Sigmoid colon (tissue), 7 donors: ENCODE measurements around the gene EME2. TPM values are rescaled to one million over a fixed set of nuclear protein-coding genes. Genes with fewer than 3 reads are reported as not detected.
"Not testable (repeated sequence)": the region's sequence is repeated elsewhere in the genome, so short reads cannot be mapped to it uniquely, and the experiment has no call there.

Experiments used
- DNase-seq: peaks from one replicate; pipeline ENCODE4 v3.0.0-alpha.2; 2019
- H3K27ac ChIP-seq, 4 donors: fragments of 200-600 bp; sonication (generic); one replicate each; pipeline ENCODE4 v1.5.1; 2016 to 2019; ENCODE audit warnings: mild to moderate bottlenecking in 1 of 4
- H3K27me3 ChIP-seq, 3 donors: fragments of 200-600 bp; sonication (generic); one replicate each; pipeline ENCODE4 v1.5.1; 2019; ENCODE audit warnings: mild to moderate bottlenecking in 1 of 3
- H3K36me3 ChIP-seq, 4 donors: fragments of 200-600 bp; sonication (generic); one replicate each; pipeline ENCODE4 v1.5.1; 2016 to 2019
- H3K4me1 ChIP-seq, 4 donors: fragments of 200-600 bp; sonication (generic); one replicate each; pipeline ENCODE4 v1.5.1; 2017 to 2019
- H3K4me3 ChIP-seq, 4 donors: fragments of 200-600 bp; sonication (generic); one replicate each; pipeline ENCODE4 v1.5.1; 2017 to 2019; ENCODE audit warnings: mild to moderate bottlenecking in 2 of 4, moderate library complexity in 1 of 4
- H3K9me3 ChIP-seq, 4 donors: fragments of 200-600 bp in 3 of 4; sonication (generic) in 3 of 4; one replicate each; pipeline versions ENCODE4 v1.5.1 to v1.6.1; 2013 to 2019
- EP300 ChIP-seq, 4 donors: sonication (generic); formaldehyde crosslinking; IDR thresholded peaks; one replicate each; pipeline ENCODE4 v1.6.1; 2017; ENCODE audit warnings: antibody characterized with exemption in 4 of 4
- POLR2A ChIP-seq, 2 donors: fragments of 450-650 bp; IDR thresholded peaks; one replicate each; pipeline ENCODE4 v1.6.1; 2016; ENCODE audit warnings: antibody characterized with exemption in 2 of 2, mild to moderate bottlenecking in 2 of 2, moderate library complexity in 2 of 2
- POLR2AphosphoS5 ChIP-seq, 4 donors: sonication (generic); formaldehyde crosslinking; IDR thresholded peaks; one replicate each; pipeline ENCODE4 v1.6.1; 2017; ENCODE audit warnings: antibody characterized with exemption in 4 of 4
- WGBS, 2 donors: extraction: QIAGEN DNeasy Blood & Tissue Kit; methylation state at CpG; one replicate each; pipeline ENCODE4 v1.1.7; 2013; 5-methylcytosine and 5-hydroxymethylcytosine counted together
- intact Hi-C: fragments of 100-400 bp; cut with DNase I; formaldehyde crosslinking; loops from one replicate; pipeline ENCODE4 v1.15.1; 2023
- polyA plus RNA-seq, 3 donors: library from polyadenylated mRNA; stranded (reverse); fragments of 200-250 nt; gene quantifications; one replicate each; pipeline ENCODE4 v1.2.3, GENCODE V29; 2013
- total RNA-seq, 4 donors: library from RNA; depleted of rRNA; stranded (reverse); fragments of >200 nt; gene quantifications; one replicate each; pipeline ENCODE4 v1.1.0, GENCODE V29; 2016
- TF ChIP-seq, protein P1 (sequence below), 4 experiments: fragments of 450-650 bp in 3 of 4; fragments of 200-600 bp in 1 of 4; IDR thresholded peaks; one replicate each; pipeline ENCODE4 v1.5.1; 2016 to 2019; ENCODE audit warnings: antibody characterized with exemption in 4 of 4, mild to moderate bottlenecking in 3 of 4, moderate library complexity in 2 of 4
- donor health status: healthy with polysubstance abuse.
- donor health status: Bipolar disorder and iron deficiency.
- donor health status: healthy.

The EME2 gene
- total and polyA plus RNA-seq, 7 donors, result 1.8 to 17.1 (median 5.2) TPM

DNA sequence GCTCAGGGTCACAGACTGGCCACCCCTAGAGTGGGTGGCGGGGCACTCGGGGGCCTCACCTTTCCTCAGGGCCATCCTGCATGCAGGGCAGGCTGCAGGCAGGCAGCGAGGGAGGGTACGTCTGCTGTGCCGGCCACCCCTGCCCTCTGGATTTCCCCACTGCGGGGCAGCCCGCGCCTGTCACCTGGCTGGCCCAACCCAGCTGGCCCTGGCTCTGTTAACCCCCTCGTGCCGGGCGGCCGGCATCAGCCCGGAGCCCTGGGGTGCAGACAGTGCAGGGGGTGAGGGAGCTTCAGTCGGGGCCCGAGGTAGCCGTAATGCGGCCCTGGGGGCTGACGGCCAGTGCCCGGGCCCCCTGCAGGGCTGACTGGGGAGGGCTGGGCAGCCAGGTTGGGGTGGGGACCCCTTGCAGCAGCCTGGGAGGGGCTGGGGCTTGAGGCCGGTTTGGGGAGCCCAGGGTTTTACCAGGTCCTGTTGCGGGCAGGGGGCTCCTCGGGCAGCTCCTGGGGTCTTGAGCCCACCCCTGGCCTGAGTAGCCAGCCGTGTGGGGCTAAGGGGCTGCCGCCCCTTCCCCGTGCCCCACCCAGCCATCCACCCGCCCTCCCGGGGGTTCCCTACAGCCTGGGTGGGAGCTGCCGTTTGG, 21.1 kb downstream of the EME2 start, which contains the start of gene IGFALS:
Gene IGFALS, minus strand, starts transcription at position 128 of the 643 bp plus-strand sequence. Its CDS starts 53 bp downstream, at position 75.
- no peaks in the 10 kb centered on the region for H3K27me3 ChIP-seq
- DNase-seq, result no peak
- peaks cover 0 to 28% (median 9%) of the 10 kb centered on the region in 4 donors for H3K36me3 ChIP-seq
- no peak within 1 kb of the TSS for H3K4me3 ChIP-seq
- intact Hi-C loops, result no loop called here
- H3K27ac ChIP-seq, result no peak within 1 kb of the TSS
- TF ChIP-seq, protein P1, sequence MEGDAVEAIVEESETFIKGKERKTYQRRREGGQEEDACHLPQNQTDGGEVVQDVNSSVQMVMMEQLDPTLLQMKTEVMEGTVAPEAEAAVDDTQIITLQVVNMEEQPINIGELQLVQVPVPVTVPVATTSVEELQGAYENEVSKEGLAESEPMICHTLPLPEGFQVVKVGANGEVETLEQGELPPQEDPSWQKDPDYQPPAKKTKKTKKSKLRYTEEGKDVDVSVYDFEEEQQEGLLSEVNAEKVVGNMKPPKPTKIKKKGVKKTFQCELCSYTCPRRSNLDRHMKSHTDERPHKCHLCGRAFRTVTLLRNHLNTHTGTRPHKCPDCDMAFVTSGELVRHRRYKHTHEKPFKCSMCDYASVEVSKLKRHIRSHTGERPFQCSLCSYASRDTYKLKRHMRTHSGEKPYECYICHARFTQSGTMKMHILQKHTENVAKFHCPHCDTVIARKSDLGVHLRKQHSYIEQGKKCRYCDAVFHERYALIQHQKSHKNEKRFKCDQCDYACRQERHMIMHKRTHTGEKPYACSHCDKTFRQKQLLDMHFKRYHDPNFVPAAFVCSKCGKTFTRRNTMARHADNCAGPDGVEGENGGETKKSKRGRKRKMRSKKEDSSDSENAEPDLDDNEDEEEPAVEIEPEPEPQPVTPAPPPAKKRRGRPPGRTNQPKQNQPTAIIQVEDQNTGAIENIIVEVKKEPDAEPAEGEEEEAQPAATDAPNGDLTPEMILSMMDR (IDR thresholded peaks at IDR 0.05), result no peak
- TF ChIP-seq POLR2AphosphoS5 (IDR thresholded peaks at IDR 0.05), result no peak
- no peak for TF ChIP-seq POLR2A (IDR thresholded peaks at IDR 0.05)
- no peak for TF ChIP-seq EP300 (IDR thresholded peaks at IDR 0.05)
- no peaks in the 10 kb centered on the region for H3K9me3 ChIP-seq
- WGBS, 2 donors, result 20 to 64% methylated on average over 28 of the region's 28 CpGs
- no peaks in the 10 kb centered on the region for H3K4me1 ChIP-seq

DNA sequence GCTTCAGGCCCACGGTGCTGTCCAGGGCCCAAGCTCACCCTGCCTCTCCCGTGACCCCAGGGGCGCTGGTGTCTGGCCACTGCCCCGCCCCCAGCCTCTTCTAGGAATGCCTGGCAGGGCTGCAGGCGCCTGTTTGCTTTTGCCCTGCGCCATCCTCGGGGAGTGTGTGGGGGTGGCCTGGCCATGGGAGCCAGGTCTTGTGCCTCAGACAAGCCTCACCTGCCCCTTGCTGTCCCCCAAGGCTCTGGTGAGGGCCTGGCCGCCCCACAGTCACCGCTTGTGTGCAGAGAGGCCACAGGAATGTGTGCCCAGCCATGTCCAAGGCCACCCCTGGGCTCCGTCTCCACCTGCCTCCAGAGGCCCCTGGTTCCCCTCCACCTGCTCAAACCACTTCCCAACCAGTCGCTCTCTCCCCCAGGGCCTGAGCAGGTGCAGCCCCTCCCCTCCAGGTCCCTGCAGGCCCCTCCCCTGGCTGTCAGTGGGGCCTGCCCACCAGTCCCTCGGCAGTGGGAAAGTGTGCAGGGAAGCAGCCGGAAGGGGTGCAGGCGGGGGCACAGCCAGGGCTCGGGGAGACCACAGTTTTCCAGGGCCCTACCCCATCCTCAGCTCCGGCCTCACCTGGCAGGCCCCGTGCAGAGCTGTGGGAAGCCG, 21.7 kb downstream of the EME2 start:
- WGBS, 2 donors, result 31 to 63% methylated on average over 18 of the region's 18 CpGs
- Histone ChIP-seq H3K27me3 (no peaks in the 10 kb centered on the region), H3K4me1 (no peaks in the 10 kb centered on the region), H3K36me3 (peaks cover 0 to 21% (median 4%) of the 10 kb centered on the region in 4 donors), H3K9me3 (no peaks in the 10 kb centered on the region), H3K4me3 (no peak overlapping the region), H3K27ac (no peak overlapping the region)
- DNase-seq, result peak; percentile 62
- no peak for TF ChIP-seq EP300 (IDR thresholded peaks at IDR 0.05)
- no peak for TF ChIP-seq POLR2AphosphoS5 (IDR thresholded peaks at IDR 0.05)
- TF ChIP-seq POLR2A (IDR thresholded peaks at IDR 0.05), result no peak
- TF ChIP-seq, protein P1 (IDR thresholded peaks at IDR 0.05), result no peak
- intact Hi-C loops, result no loop called here

DNA sequence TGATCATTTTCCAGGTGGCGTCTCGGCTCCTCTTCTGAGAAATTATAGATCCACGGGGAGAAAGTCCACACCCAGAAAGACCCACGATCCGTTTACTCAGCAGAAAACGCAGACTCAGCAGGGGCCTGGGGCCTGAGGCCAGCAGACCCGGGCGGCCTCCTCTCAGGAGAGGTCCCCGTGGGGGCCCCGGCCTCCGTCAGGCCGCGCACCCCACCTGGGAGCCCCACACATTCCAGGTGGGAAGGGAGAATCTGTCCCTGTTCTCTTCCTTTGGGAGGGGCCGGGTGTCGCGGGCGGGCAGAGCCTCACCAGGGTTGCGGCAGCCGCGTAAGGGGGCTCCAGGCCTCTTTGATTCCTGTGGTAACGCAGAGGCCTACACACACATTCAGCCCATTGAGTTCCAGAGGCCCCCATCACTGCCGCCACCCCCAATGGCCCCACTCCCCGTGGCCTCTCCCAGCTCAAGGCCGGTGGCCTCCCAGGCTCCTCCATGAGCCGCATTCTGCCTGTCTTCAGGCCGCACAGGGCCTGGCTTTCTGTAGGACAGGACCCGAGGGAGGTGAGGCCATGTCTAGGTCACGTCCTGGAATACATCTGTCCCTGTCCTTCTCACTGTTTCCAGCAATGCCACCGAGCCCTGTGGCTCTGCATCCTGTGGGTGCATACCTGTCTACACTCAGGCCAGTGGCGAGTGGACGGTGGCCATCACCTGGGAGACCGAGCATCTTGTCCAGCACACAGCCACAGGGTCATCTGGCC, 22.5 kb downstream of the EME2 start:
- no peaks in the 10 kb centered on the region for H3K27me3 ChIP-seq
- H3K9me3 ChIP-seq, result no peaks in the 10 kb centered on the region
- TF ChIP-seq EP300 (IDR thresholded peaks at IDR 0.05) (no peak), POLR2AphosphoS5 (IDR thresholded peaks at IDR 0.05) (no peak), POLR2A (IDR thresholded peaks at IDR 0.05) (no peak)
- TF ChIP-seq, protein P1 (IDR thresholded peaks at IDR 0.05), result no peak
- no peak overlapping the region for H3K27ac ChIP-seq
- H3K4me1 ChIP-seq, result no peaks in the 10 kb centered on the region
- DNase-seq, result no peak
- peaks cover 0 to 15% (median 0%) of the 10 kb centered on the region in 4 donors for H3K36me3 ChIP-seq
- 83 to 85% methylated on average over 32 of the region's 32 CpGs for WGBS, 2 donors
- intact Hi-C loops, result no loop called here
- H3K4me3 ChIP-seq, result no peak overlapping the region

DNA sequence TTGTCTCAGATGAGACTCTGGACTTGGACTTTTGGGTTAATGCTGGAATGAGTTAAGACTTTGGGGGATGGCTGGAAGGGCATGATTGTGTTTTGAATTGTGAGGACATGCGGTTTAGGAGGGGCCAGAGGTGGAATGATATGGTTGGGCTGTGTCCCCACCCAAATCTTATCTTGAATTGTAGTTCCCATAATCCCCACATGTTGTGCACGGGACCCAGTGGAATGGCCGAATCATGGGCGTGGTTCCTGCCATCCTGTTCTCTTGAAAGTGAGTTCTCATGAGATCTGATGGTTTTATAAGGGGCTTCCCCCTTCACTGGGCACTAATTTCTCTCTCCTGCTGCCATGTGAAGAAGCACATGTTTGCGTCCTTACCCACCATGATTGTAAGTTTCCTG, 26.7 kb downstream of the EME2 start:
- H3K27ac ChIP-seq, DNase-seq, H3K4me1 ChIP-seq, H3K4me3 ChIP-seq, H3K27me3 ChIP-seq, H3K36me3 ChIP-seq, intact Hi-C loops, H3K9me3 ChIP-seq: not testable (repeated sequence)
- whole genome bisulfite sequencing, 2 donors, result 72 to 86% methylated on average over 5 of the region's 5 CpGs

DNA sequence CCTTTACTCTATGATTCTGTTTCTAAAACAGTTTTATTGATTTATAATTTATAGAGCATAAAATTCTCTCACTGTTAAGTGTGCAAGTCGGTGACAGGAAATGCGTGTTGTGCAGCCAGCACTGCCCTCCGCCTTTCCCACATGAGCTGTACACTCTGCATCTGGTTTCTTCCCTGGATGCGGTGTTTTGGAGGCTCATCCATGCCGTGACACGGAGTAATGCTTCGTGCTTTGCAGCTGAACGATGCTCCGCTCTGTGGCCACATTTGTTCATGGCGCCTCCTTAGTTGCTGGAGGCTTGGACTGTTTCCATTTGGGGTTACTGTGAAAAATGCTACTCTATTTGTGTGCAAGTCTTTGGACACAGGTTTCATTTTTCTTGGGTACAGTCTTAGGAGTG, 28.1 kb downstream of the EME2 start:
- intact Hi-C loops, result no loop called here
- H3K9me3 ChIP-seq, result no peaks in the 10 kb centered on the region
- 79 to 82% methylated on average over 10 of the region's 10 CpGs for WGBS, 2 donors
- no peak overlapping the region for H3K4me3 ChIP-seq
- TF ChIP-seq, protein P1 (IDR thresholded peaks at IDR 0.05), result no peak
- TF ChIP-seq POLR2AphosphoS5 (IDR thresholded peaks at IDR 0.05) (no peak), POLR2A (IDR thresholded peaks at IDR 0.05) (no peak)
- H3K27me3 ChIP-seq, result no peaks in the 10 kb centered on the region
- peak; percentile 44 for DNase-seq
- H3K27ac ChIP-seq, result no peak overlapping the region
- no peaks in the 10 kb centered on the region for H3K4me1 ChIP-seq
- H3K36me3 ChIP-seq, result peaks cover 0 to 4% (median 0%) of the 10 kb centered on the region in 4 donors
